Chondrocyte (in vitro differentiated cells): ENCODE data around the gene UBQLN4. TPM values are rescaled to one million over a fixed set of nuclear protein-coding genes. Genes with fewer than 3 reads are reported as not detected.

Experiments
- DNase-seq: peaks from one replicate; pipeline ENCODE4 v3.0.0; 2021; ENCODE audit warnings: mixed read lengths, low spot score
- H3K27ac Mint-ChIP-seq: one replicate; pipeline ENCODE4 v1.8.0; 2021; ENCODE audit warnings: mild to moderate bottlenecking, moderate library complexity, mixed read lengths; ENCODE audit not compliant: unreplicated experiment
- H3K27me3 Mint-ChIP-seq: 2 replicates; pipeline ENCODE4 v1.8.0; 2021; ENCODE audit warnings: low read depth, mixed read lengths
- H3K36me3 Mint-ChIP-seq: 2 replicates; pipeline ENCODE4 v1.8.0; 2021; ENCODE audit warnings: low read depth, mixed read lengths
- H3K4me1 Mint-ChIP-seq: 2 replicates; pipeline ENCODE4 v1.8.0; 2021; ENCODE audit warnings: low read depth, mild to moderate bottlenecking, mixed read lengths
- H3K4me3 Mint-ChIP-seq: one replicate; pipeline ENCODE4 v1.8.0; 2021; ENCODE audit warnings: mild to moderate bottlenecking, moderate library complexity, mixed read lengths; ENCODE audit not compliant: unreplicated experiment
- H3K9me3 Mint-ChIP-seq: 2 replicates; pipeline ENCODE4 v1.8.0; 2021; ENCODE audit warnings: low read depth, mixed read lengths
- long read RNA-seq: library from polyadenylated mRNA; stranded (forward); transcript quantifications from one replicate; pipeline ENCODE4 v2.0.0, GENCODE V29; 2021
- total RNA-seq: library from RNA; stranded (reverse); gene quantifications from 3 replicates; pipeline ENCODE4 v1.2.1, GENCODE V29; 2021
- TF ChIP-seq, protein P1 (sequence below): fragments of 200-600 bp; sonication (generic); IDR thresholded peaks from 2 replicates; pipeline ENCODE4 v1.5.0; 2021; ENCODE audit warnings: antibody characterized with exemption, mild to moderate bottlenecking, moderate library complexity

The UBQLN4 gene
- 29.3 to 32.9 TPM (median 30.2 TPM) in 3 replicates for total RNA-seq
- long read RNA-seq, transcript UBQLN4-201 (11 exons, 3,576 nt), result major isoform, 49 of 63 reads
- long read RNA-seq, partial matches to known transcripts, result 7 of 63 reads
- long read RNA-seq, other reads (novel, unspliced or antisense), result 7 of 63 reads

DNA sequence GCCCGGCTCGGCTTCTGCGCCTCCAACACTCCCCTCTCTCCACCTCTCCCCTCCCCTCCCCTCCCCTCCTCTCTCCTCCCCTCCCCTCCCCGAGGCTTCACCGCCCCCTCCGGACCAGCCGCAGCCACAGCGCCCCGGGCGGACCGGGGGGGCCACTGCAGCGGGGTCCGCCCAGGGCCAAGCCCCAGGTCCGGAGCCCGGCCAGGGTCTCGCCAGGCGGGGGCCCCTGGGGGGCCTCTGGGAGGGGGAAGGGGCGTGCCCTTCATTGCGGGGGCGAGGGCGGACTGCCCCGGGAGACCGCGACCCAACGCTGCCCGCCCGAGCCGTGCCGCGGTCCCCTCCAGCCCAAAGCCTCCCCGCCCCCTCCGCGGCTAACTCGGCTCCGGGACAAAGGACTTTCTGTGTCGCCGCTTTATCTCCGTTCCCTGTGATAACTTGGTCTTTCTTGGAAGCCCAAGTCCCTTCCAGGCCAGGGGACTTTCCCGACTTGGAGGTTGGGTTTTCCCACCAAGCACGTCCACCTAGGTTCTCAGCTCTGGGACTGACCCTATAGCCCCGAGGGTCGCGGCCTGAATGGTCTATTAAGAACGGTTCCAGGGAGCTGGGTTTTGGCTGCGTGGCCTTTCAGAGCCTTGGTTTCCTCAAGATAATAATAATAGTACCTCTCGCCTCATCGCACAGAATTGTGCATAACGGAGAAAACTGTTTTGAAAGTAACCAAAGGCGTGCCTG lies at the start of gene UBQLN4:
TSS of gene UBQLN4 (minus strand) at position 31 of the 732 bp plus-strand sequence. CDS start 97 bp downstream, outside the sequence.
- Mint-ChIP-seq H3K4me3 (peak within 1 kb of the TSS; percentile 90), H3K27me3 (no peaks in the 10 kb centered on the region), H3K4me1 (peaks cover 32% of the 10 kb centered on the region), H3K36me3 (peaks cover 12% of the 10 kb centered on the region), H3K9me3 (no peaks in the 10 kb centered on the region), H3K27ac (peak within 1 kb of the TSS; percentile 90)
- DNase-seq, result no peak
- TF ChIP-seq, protein P1, sequence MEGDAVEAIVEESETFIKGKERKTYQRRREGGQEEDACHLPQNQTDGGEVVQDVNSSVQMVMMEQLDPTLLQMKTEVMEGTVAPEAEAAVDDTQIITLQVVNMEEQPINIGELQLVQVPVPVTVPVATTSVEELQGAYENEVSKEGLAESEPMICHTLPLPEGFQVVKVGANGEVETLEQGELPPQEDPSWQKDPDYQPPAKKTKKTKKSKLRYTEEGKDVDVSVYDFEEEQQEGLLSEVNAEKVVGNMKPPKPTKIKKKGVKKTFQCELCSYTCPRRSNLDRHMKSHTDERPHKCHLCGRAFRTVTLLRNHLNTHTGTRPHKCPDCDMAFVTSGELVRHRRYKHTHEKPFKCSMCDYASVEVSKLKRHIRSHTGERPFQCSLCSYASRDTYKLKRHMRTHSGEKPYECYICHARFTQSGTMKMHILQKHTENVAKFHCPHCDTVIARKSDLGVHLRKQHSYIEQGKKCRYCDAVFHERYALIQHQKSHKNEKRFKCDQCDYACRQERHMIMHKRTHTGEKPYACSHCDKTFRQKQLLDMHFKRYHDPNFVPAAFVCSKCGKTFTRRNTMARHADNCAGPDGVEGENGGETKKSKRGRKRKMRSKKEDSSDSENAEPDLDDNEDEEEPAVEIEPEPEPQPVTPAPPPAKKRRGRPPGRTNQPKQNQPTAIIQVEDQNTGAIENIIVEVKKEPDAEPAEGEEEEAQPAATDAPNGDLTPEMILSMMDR, result peak; percentile 63

DNA sequence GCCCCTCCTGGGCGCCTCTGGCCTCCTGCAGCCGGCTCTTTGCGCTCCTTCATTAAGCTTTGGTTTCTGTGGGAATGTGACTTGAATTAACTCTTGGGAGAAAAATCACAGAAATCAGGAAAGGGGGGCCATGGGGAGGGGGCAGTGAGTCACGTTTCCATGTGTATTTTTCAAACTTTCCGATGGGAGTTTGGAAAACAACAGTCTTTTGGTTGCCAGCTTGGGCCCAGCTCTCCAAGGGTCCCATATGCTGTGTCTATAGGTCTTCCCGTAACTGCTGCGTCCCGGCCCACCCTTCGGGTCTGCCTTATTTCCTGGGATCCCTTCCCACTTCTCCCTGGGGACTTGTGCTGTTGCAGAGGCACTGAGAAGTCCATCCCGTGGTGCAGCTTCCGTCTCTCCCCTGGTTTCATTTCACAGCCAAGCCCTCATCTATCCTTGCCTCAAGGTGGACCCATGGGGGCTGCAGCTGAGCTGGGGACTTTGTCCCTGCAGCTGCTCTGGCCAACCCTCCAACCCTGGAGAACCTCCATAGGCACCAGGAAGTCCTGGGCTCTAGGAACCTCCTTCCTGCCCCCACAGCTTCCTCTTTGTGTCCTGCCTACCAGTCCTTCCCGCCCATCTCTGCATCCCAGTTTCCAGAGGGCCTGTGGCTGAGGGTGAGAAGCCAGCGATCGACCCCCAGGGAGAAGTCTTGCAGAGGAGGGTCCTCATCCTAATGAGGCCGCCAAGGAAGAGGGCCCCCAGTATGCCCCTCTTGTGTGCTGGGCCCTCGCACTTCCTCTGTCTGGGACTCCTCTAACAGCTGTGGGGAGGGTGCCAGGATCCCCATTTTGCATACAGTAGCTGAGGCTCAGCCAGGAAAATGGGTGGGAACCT lies 49.3 kb upstream of the UBQLN4 start:
- no peaks in the 10 kb centered on the region for H3K27me3 Mint-ChIP-seq
- peak overlapping the region; percentile 6 for H3K4me3 Mint-ChIP-seq
- TF ChIP-seq, protein P1, result no peak
- peaks cover 74% of the 10 kb centered on the region for H3K4me1 Mint-ChIP-seq
- H3K9me3 Mint-ChIP-seq, result no peaks in the 10 kb centered on the region
- no peak for DNase-seq
- H3K27ac Mint-ChIP-seq, result peak overlapping the region; percentile 100
- H3K36me3 Mint-ChIP-seq, result no peaks in the 10 kb centered on the region

DNA sequence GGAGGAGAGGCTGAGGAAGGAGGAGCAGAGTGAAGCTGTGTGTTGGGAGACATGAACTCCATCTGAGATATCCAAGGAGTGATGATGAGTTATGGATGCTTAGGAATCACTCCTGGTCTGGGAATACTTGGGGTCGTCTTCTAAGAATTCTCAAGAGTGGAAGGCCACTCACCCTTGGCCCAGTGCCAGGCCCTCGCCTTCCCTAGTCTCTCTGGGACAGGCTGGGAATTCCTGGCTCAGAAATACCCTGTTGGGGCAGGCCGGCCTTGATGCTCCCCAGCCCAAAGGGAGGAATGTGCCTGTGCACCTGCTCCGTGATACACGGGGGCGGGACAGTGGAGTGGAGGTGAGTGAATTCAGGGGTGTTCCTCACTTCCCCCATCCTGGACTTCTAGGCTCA lies 48.3 kb upstream of the UBQLN4 start:
- Mint-ChIP-seq H3K4me1 (peaks cover 73% of the 10 kb centered on the region), H3K36me3 (no peaks in the 10 kb centered on the region), H3K27me3 (no peaks in the 10 kb centered on the region), H3K9me3 (no peaks in the 10 kb centered on the region), H3K27ac (peak overlapping the region; percentile 84), H3K4me3 (no peak overlapping the region)
- DNase-seq, result no peak
- TF ChIP-seq, protein P1, result no peak

DNA sequence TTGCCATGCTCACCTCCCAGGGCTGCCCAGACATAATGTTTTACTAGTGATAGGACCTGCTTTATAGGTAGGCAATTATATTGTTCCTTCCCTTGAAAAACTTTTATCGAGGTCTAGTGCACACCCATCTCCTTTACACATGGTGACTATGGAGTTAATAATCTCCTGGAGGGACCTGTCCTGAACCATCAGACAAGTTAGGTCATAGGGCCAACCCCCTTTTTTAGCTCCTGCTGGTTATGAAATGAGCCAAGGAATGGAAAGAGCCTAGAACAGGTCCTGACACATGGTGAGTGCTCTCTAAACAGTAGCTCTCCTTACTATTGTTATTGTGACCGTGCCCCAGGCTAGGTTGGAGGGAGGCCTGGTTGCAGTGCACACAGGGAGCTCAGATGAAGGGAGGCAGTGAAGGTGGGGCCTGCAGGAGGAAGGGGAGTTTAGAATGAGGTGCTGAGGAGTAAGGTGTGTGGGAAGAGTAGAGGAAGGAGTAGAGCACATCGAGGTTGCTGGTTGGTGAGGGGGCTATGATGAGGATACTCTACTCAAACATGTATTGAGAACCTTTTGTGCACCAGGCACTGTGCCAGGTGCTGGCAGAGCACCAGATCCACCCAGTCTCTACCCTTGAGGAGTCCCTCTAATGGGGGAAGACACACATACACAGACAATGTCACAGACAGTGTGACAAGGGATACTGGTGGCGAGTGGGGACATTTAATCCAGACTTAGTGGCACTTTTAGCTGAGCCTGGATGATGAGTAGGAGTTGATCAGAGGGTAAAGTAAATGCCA lies 46.8 kb upstream of the UBQLN4 start:
- Mint-ChIP-seq H3K27me3 (no peaks in the 10 kb centered on the region), H3K36me3 (no peaks in the 10 kb centered on the region), H3K9me3 (no peaks in the 10 kb centered on the region), H3K4me1 (peaks cover 73% of the 10 kb centered on the region), H3K4me3 (no peak overlapping the region), H3K27ac (peak overlapping the region; percentile 24)
- DNase-seq, result no peak
- TF ChIP-seq, protein P1, result no peak
